ENCODE data around the gene RBM6.
A peak's percentile ranks its signal among the peaks of the same experiment; 100 is the strongest.

RBM6 gene

DNA sequence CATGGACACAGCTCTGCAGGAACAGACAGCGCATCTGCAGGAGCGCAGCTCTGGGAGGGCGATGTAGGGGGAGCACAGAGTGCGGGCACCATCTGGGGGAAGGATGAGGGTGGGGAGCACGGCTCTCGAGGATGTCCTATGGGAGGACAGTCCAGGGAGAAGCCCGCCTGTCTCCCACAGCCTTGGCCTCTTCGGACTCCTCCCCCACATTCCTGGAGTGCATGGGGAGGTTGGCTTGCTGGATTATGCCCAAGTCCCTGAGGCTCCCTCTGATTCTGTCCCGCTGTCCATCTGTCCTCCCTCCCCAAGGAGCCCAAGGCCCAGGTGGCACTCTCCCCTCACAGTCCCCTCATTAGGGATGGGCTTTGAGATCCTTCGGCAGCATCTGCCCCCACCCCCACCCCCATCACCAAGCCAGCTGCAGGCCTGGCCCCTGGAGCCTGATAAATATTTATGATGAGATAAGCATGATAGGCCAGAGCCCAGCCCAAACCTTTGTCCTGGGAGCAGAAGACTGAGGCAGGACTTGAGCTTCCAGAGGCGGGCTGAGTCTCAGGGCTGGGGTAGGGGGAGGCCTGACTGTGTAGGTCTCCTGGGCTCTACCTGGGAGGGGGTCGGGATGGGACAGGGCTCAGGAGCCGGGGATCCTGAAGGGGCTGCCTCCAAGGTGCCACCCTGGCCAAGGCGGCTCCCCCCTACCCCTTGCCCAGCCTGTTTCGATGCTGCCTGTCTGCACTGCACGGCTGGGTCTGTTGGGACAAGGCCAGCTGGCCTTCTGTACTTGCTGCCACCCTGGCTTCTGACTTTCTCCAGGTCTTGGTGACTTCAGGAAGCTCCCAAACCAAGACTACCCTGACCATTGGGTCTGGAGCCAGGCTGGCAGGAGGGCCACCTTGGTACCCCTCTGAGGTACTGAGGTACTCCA, 186.6 kb downstream of the RBM6 start:
- peak; percentile 63 for DNase-seq
